IPS-NIHi11 (cell line): Measurements from ENCODE around the gene TMEM39A.

Experiments
- DNase-seq: peaks from one replicate; pipeline ENCODE4 v3.0.0; 2012; ENCODE audit warnings: mixed read lengths, low spot score

The TMEM39A gene

GRCh38 chr3:119463171-119464169 is at the start of gene TMEM39A:
Gene TMEM39A, minus strand, starts transcription at chr3:119463615. Its CDS starts 1,541 bp downstream, at chr3:119462074.
- DNase-seq = peak; percentile 100

- DNase-seq = no peak
Observed at GRCh38 chr3:119510690-119511089, 47.3 kb upstream of the TMEM39A start.

DNA sequence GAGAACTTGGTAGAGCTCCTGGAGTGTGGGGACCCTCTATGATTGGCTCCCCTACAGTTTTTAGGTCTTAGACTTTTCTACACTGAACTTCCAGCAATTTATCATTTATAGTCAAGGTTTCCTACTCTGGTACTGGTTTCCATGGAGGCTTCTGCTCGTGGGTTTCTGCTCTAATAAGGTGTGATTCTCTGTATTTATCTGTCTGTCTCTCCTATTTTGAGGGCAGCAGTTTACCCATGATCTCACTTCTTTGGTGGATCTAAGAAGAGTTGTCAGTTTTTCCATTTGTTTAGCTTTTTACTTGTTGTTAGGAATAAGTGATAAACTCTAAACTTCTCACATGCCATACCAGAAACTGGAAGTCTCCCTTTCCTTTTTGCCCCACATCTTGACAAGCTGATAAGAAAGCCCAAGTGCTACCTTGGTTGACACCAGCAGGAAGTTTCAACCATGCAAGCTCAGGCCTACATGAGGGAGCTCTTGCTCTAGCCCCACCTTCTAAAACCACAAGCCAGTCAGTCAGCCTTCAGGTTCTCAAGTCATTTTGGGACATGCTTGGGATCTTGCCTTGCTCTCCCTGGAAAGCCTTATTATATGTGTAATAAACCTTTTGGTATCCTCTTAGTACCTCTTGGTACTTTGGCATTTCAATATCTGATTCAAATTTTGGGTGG is 44.9 kb upstream of the TMEM39A start:
- no peak for DNase-seq

- no peak for DNase-seq
Observed at GRCh38 chr3:119507404-119507803, 44.0 kb upstream of the TMEM39A start.

- no peak for DNase-seq
Observed at GRCh38 chr3:119506631-119507030, 43.2 kb upstream of the TMEM39A start.

GRCh38 chr3:119500901-119501300 is 37.5 kb upstream of the TMEM39A start:
- no peak for DNase-seq

DNA sequence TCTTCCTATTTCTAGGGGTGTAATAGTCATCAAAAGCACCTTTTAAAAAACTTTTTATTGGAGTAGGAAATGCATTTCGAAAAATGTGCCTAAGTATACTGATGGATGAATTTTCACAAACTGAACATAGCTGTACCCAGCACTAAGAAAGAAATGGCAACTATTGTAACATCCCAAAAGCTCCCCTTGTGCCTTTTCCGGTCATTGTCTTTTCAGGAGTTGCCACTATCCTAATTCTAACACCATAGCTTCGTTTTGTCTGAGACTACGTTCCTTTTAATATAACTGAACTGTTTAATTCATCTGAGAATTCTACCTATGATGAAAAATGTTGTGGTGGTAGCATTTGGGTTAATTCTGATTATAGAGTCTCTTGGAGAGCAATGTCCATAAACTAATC is 36.9 kb upstream of the TMEM39A start:
- no peak for DNase-seq

- DNase-seq = peak; percentile 99
Observed at GRCh38 chr3:119498186-119499011, 35.0 kb upstream of the TMEM39A start, which contains the start of gene TIMMDC1. Gene TIMMDC1, plus strand, starts transcription at chr3:119498547. Its CDS starts 187 bp downstream, at chr3:119498734.

- peak; percentile 16 for DNase-seq
Observed at GRCh38 chr3:119497820-119498185, 34.4 kb upstream of the TMEM39A start.

DNA sequence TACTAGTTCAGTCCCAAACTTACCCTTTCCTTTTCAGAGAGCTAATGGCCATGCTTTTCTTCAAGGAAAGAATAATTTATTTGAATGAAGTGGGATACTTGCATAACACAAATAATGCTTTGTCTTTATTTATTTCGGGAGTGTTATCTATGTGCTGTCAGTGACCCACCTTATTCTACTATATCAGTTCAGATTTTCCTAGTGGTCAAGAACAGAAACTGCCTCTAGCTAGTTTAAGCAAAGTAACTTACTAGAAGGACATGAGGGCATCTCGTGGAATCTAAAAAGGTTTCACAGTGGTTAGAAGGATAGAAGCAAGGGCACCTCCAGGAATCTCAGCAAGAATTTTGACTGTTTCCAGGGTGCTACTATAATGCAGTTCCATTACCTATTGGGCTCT is 31.2 kb upstream of the TMEM39A start:
- DNase-seq = no peak

DNA sequence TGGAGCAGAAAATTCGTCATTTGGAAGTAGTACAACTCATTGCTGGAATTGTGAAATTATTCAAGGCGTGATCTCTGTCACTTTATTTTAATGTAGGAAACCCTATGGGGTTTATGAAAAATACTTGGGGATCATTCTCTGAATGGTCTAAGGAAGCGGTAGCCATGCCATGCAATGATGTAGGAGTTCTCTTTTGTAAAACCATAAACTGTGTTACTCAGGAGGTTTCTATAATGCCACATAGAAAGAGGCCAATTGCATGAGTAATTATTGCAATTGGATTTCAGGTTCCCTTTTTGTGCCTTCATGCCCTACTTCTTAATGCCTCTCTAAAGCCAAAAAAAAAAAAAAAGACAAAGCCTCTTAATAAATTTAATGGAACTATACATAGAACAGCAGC is 29.4 kb upstream of the TMEM39A start:
- DNase-seq = no peak

GRCh38 chr3:119492128-119492527 is 28.7 kb upstream of the TMEM39A start:
- no peak for DNase-seq

DNA sequence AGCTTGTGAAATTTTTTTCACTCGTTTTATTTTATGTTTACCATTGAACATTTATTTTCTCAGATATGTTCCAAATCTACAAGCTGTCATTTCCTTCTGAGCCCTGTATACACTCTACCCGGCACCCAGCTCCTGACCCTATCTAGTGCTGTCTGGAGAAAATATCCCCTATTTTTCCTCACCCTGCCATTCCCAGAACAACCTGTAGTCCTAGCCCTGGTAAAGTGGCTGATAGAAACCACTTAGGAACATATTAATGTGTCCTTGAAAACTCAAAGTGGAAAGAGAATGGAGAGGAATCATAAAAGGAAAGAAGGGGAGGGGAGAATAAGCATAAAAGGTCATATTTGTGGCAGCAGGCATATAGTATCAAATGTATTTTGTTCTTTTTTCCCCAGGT is 26.7 kb upstream of the TMEM39A start:
- DNase-seq = no peak

GRCh38 chr3:119485563-119485962 is 22.1 kb upstream of the TMEM39A start:
- no peak for DNase-seq

DNA sequence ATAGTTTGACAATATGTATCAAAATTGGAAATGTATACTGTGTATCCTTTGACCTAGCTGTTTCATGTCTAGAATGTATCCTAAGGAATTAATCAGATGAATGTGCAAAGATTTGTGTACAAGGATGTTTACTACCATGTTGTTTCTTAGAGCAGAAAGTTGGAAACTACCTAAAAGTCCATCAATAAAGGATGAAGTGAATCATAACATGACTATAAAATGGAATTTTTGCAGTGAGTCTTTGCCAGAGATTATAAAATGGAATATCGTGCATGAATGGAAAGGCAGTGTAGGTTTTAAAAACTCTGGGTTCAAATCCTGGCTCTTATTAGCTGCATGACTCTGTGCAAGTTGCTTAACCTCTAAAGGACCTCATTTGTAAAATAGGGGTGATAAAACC is 19.7 kb upstream of the TMEM39A start:
- DNase-seq = no peak

DNA sequence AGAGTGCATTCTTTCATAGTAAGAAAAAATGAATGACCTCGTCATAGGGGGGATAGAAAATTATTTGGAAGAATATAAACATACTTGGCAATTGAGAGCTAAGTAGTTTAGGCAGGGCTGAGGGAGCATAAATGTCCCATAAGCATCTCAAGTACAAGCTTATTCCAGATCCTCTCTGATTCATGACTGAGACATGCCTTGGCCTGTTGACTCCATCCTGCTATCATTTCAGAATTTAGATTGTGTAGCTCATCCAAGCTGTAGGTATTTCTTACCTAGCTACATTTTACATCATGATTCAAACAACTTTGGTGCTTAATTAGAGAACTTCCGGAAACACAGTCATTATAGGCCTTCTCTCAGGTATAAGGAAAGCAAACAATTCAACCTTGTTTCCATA is 17.7 kb upstream of the TMEM39A start:
- no peak for DNase-seq

- no peak for DNase-seq
Observed at GRCh38 chr3:119470866-119471265, 7.5 kb upstream of the TMEM39A start.

DNA sequence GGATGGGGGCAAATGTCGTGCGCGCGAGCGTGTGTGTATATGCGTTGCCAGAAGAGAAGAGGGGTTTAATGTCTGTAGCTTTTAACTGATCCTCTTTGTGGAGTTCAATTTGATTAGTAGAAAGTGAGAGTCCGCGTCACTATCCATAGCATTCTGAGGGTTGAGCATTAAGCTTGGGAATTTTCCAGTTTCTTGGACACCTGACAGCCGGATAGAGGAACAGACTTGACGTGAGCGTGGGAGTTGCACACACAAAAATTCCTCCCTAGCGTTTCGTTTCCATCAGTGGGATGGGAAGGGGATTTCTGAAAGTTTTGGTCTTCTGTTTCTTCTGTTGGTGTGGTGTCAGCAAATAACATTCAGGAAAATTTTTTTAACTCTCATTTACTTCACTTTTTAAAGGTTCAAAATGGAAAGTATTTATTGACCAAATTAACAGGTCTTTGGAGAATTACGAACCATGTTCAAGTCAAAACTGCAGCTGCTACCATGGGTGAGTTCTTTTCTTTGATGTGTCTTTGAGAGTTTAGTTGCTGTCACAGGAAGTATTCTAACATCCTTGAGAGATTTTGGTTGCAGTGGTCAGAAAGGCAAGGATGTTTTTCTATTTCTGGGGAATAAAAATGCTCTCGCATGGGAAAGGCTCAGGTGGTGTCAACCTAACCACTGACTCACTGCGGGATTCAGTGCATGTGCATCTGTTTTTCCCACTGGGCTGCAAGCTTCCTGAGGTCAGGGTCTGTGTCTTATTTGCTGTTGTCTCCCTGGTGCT is 6.2 kb upstream of the TMEM39A start:
- DNase-seq = no peak

DNA sequence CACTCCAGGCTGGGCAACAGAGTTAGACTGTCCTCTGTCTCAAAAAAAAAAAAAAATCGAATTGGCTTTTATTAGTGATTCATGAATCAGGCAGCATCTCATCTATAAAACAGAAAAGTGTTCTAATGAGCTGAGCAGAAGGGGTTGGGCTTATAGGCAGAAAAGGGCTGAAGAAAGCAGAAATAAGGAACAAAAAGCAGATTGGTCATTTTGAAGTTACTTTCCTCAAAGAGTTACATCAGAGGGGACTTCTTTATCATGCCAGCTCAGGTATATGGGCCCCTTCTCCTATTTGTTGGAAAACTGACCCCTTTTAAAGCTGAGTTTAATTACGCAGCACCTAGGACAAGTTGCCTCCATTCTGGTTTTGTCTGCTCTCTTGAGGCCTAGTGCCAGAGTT is 4.6 kb upstream of the TMEM39A start:
- DNase-seq = no peak

DNA sequence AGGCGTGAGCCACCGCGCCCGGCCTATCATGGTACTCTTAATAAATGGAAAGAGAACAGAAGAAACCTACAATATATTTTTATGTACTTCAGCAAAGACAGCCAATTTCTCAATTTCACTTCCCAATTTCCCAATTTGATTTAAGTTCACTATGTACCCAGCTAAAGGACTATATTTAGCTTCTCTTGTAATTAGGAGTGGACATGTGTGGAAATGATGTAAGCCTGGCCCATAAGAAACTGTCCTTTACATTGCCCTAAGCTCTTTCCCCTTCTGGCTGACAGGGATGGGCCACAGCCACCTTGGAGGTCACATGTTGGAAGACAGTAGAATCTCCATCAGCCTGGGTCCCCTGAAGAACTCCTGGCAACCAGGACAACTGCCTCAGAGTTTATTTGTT is 6.2 kb downstream of the TMEM39A start:
- DNase-seq = no peak

- no peak for DNase-seq
Observed at GRCh38 chr3:119456469-119456868, 6.9 kb downstream of the TMEM39A start.
